ENCODE measurements around the gene ADRA2C.

ADRA2C gene

GRCh38 chr4:3756343-3757059, 9.7 kb upstream of the ADRA2C start:
- in situ Hi-C loops (cut with MboI; ENCODE audit: low sequenced_read_pairs) = no loop called here

- in situ Hi-C loops (cut with MboI; ENCODE audit: low sequenced_read_pairs) = no loop called here
These were observed 6.9 kb upstream of the ADRA2C start for GRCh38 chr4:3759236-3759635.

DNA sequence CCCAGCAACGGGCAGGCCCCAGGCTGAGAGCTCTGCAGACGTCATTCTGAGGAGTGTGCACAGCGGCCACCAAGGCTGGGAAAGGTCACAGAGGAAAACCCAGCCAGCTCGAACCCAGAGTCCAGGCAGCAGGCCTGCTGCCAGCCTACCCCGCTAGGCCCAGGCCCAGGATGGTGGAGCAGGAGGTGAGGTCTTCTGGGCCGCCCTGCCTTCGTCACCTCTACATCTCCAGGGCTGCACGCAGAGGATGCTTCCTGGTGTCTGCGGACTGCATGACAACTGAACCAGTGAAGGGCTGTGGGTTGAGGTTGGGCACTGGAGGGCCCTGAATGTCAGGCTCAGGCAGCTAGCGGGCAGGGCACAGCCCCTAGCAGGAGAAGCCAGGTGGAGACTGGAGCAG, 5.8 kb upstream of the ADRA2C start:
- in situ Hi-C loops (cut with MboI; ENCODE audit: low sequenced_read_pairs) = no loop called here

DNA sequence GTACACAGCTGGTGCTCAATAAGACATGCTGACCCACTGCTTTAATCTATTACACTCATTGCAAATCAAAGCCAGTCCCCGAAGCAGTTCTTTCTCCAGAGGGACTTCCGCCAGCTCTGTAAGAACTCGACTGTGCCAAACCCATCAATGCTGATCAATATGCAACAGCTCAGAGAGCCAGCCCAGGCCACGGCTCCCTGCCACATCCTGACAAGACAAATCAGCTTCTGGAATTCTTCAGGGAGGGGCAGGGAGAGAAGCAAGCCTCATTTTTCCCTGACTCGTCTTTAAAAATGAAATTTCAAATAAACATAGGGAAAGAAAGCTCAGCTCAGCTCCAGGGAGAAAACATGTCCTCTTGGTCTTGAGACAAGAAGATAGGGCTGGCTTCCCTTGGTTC, 5.3 kb upstream of the ADRA2C start:
- in situ Hi-C loops (cut with MboI; ENCODE audit: low sequenced_read_pairs) = no loop called here

DNA sequence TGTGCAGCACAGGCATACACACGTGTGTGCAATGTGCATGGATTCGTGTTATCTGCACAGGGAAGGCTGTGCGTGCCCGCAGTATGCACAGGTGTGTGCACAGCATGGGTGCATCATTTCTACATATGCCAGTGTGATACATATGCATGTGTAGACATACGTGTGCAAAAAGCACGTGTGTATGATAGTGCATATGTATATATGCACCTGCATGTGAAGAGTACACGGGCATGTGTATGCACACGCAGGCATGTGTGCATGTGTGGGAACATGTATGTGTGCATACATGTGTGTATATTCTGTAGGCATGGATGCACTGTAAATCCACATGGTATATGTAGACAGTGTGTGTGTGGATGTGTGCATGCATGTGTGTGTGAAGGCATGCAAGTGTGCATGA, 3.9 kb upstream of the ADRA2C start:
- in situ Hi-C loops (cut with MboI; ENCODE audit: low sequenced_read_pairs) = no loop called here

DNA sequence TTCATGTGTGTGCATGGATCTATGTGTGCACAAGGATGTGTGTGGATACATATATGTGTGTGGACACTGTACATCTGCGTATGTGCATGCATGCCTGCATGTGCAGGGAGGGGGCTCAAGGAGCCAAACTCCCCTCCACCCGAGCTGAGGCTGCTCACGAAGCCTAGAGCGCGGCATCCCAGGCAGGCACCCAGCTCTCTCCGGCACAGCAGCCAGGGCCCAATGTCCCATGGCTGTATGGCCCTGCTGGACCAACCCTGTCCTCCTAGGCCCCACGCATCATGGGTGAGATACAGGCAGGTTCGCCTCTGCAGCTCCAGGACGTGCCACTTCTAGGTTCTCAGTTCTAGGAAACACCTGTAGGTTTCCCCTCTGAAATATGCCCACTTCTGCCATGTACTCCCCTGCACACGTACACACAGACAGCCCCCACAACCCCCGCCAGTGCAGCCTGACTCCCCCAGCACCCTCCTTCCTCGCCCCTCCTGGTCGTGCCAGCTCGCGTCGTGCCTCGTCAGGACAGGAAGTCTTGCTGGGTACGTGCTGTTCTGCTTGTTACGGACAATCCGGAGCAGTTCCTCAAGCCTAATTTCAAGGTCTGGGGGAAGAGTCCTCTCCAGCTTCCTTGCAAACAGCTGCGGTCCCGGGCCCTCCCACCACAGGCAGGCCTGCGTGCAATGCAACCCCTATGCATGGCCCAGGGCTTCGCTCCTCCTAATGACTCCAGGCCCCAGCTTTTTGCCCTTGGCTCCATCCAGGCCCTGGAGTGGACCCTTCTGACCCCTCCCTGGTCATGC, 3.2 kb upstream of the ADRA2C start:
- in situ Hi-C loops (cut with MboI; ENCODE audit: low sequenced_read_pairs) = no loop called here

GRCh38 chr4:3765271-3766035, 732 bp upstream of the ADRA2C start:
- in situ Hi-C loops (cut with MboI; ENCODE audit: low sequenced_read_pairs) = no loop called here

DNA sequence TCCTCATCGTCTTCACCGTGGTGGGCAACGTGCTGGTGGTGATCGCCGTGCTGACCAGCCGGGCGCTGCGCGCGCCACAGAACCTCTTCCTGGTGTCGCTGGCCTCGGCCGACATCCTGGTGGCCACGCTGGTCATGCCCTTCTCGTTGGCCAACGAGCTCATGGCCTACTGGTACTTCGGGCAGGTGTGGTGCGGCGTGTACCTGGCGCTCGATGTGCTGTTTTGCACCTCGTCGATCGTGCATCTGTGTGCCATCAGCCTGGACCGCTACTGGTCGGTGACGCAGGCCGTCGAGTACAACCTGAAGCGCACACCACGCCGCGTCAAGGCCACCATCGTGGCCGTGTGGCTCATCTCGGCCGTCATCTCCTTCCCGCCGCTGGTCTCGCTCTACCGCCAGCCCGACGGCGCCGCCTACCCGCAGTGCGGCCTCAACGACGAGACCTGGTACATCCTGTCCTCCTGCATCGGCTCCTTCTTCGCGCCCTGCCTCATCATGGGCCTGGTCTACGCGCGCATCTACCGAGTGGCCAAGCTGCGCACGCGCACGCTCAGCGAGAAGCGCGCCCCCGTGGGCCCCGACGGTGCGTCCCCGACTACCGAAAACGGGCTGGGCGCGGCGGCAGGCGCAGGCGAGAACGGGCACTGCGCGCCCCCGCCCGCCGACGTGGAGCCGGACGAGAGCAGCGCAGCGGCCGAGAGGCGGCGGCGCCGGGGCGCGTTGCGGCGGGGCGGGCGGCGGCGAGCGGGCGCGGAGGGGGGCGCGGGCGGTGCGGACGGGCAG, 792 bp downstream of the ADRA2C start:
- in situ Hi-C loops (cut with MboI; ENCODE audit: low sequenced_read_pairs) = no loop called here

- in situ Hi-C loops (cut with MboI; ENCODE audit: low sequenced_read_pairs) = no loop called here
These were observed 1.5 kb downstream of the ADRA2C start for GRCh38 chr4:3767570-3768288.

- in situ Hi-C loops (cut with MboI; ENCODE audit: low sequenced_read_pairs) = no loop called here
These were observed 2.9 kb downstream of the ADRA2C start for GRCh38 chr4:3768842-3769641.

DNA sequence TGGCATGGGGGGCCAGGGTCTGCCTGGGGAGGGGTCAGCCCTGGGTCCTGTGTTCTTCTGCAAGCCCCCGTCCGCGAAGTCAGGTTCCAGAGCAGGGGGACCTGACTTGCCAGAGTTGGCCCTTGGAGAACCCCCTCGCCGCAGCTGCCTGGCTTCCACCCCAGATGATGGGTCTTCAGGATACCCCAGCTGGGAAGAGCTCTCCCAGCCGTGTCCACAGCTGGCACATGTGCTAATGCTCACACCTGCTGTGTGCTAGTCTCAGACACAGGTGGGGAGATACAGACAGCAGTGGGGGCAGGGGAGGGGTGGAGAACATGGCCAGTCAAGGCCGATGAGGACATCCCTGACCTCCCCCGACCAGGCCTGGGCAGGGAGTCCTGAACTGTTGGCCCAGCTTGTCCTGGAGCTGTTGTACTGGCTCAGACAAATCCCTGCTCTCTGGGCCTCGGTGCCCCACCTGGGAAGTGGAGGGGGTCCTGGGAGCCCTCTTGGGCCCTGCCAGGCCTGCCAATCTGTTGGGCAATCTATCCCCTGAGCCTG, 3.5 kb downstream of the ADRA2C start:
- in situ Hi-C loops (cut with MboI; ENCODE audit: low sequenced_read_pairs) = no loop called here

- in situ Hi-C loops (cut with MboI; ENCODE audit: low sequenced_read_pairs) = no loop called here
These were observed 4.4 kb downstream of the ADRA2C start for GRCh38 chr4:3770323-3771163.

DNA sequence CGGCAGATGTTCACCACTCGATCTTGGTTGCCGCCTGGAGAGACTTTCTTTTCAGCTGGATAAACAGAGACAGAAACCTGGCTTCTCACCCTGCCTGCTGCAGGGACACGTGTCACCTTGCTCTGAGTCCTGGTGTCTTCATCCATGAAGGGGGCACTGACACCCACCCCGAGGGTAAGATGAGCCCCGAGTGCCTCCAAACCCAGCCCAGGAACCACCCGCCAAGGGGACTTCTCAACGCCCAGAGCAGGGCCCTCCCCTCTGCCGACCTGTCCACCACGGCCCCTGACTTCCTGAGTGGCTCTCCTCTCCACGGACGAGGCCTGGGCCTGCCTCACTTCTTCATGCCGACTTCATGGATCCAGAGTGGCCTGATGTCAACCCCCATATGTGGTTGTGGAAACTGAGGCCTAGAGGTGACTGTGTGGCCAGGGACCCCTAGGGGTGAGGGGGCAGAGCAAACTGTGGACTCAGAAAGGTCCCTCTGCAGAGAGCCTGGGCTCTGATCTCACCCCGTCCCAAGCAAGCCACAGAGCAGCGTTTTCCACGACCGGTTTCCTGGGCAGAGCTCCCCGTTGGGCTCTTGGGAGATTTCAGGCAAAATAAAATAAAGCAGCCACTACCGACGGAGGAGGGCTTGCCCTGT, 5.1 kb downstream of the ADRA2C start:
- in situ Hi-C loops (cut with MboI; ENCODE audit: low sequenced_read_pairs) = no loop called here

DNA sequence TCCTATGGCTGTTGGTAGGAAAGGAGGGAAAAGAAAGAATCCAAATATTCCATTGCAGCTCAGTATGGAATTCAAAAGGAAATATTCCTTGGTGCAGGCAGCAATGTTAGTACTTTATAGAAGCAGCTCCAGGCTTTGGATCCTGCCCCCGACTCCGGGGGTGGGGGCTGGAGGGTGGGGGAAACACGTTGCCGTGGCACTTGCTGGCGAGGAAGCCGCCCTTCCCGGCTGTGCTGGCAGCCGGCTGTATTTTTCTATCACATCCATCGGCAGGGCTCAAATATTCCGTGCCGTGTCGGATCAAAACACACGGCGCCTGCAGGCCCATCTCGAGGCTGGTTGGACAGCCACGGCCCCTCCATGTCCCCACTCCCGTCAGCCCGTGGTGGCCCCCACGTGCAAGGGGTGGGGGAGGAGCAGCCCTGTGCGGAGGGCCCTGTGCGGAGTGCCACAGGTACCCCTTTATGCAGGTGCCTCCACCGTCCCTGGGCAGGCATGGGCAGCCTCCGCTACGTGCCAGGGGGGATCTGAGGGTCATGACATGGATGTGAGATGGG, 5.8 kb downstream of the ADRA2C start:
- in situ Hi-C loops (cut with MboI; ENCODE audit: low sequenced_read_pairs) = no loop called here

DNA sequence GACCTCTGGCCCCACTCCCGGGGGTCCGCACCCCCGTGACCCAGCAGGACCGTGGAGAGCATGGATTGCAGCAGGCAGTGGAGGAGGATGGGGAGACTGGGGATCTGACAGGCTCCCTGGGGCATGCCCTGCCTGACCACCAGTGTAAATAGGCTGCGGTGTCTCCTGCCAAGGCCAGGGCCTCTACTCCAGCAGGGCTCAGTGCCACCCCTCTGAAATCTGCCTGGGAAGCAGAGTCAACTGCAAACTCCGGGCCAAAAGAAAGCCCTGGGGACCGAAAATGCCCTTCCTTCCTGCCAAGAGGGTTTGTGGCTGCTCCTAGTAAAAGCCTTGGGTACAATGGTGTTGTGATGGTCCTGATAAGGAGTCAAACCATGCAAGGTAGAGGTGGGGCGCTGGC, 6.4 kb downstream of the ADRA2C start:
- in situ Hi-C loops (cut with MboI; ENCODE audit: low sequenced_read_pairs) = no loop called here

GRCh38 chr4:3773552-3774001, 7.4 kb downstream of the ADRA2C start:
- in situ Hi-C loops (cut with MboI; ENCODE audit: low sequenced_read_pairs) = no loop called here

- in situ Hi-C loops (cut with MboI; ENCODE audit: low sequenced_read_pairs) = no loop called here
These were observed 8.2 kb downstream of the ADRA2C start for GRCh38 chr4:3774253-3774883.

Measured in HL-60/S4 (cell line).